IMR-90 (cell line): ENCODE measurements around the gene C14orf93. TPM values are rescaled to one million over a fixed set of nuclear protein-coding genes. Genes with fewer than 3 reads are reported as not detected.

Experiments used
- ATAC-seq: fragments of 200-7000 bp; cut with Tn5 transposase; 2 replicates; pipeline ENCODE4 v1.9.1; 2020; ENCODE audit warnings: low read depth, mild to moderate bottlenecking, moderate library complexity
- BruUV-seq: library from RNA; stranded (reverse); fragments of 400-500 nt; replicated peaks from 2 replicates; lab custom pipeline; 2021; lab: Mats Ljungman, UMichigan
- CTCF ChIA-PET: fragments of 300-600 bp; formaldehyde crosslinking; extraction: SDS; loops from one replicate; lab custom pipeline; 2021; ENCODE audit warnings: antibody characterized with exemption; lab: Yijun Ruan, JAX
- POLR2A ChIA-PET: fragments of 300-600 bp; sonication (Branson Sonifier 250); formaldehyde crosslinking; loops from one replicate; lab custom pipeline; 2022; ENCODE audit warnings: antibody characterized with exemption; ENCODE audit not compliant: unreplicated experiment; lab: Charles Lee
- DNase-seq: peaks from one replicate; pipeline ENCODE4 v3.0.0; 2013
- H2AFZ ChIP-seq: replicated peaks from 2 replicates; pipeline ENCODE3; 2013; ENCODE audit warnings: low read length, mild to moderate bottlenecking; ENCODE audit not compliant: poor library complexity
- H2AK5ac ChIP-seq: 2 replicates; pipeline ENCODE4 v1.6.1; 2013; ENCODE audit warnings: low read depth, low read length, inconsistent platforms
- H2AK9ac ChIP-seq: replicated peaks from 2 replicates; pipeline ENCODE3; 2013; ENCODE audit warnings: mild to moderate bottlenecking, low read depth, low read length, moderate library complexity; ENCODE audit not compliant: poor library complexity
- H2BK120ac ChIP-seq: 2 replicates; pipeline ENCODE4 v1.6.1; 2013; ENCODE audit warnings: low read depth, low read length, inconsistent platforms
- H2BK15ac ChIP-seq: 3 replicates; pipeline ENCODE4 v1.6.1; 2013; ENCODE audit warnings: low read depth, low read length, inconsistent platforms
- H2BK20ac ChIP-seq: 2 replicates; pipeline ENCODE4 v1.6.1; 2013; ENCODE audit warnings: low read depth, mild to moderate bottlenecking, inconsistent platforms, low read length, moderate library complexity
- H2BK5ac ChIP-seq: 2 replicates; pipeline ENCODE4 v1.6.1; 2013; ENCODE audit warnings: mild to moderate bottlenecking, low read depth, low read length, inconsistent platforms; ENCODE audit not compliant: poor library complexity, severe bottlenecking
- H3K14ac ChIP-seq: replicated peaks from 2 replicates; pipeline ENCODE4 v1.6.1; 2013; ENCODE audit warnings: low read depth, low read length, inconsistent platforms
- H3K18ac ChIP-seq: 2 replicates; pipeline ENCODE4 v1.6.1; 2013; ENCODE audit warnings: low read depth, low read length, control low read depth
- H3K23ac ChIP-seq: 2 replicates; pipeline ENCODE4 v1.6.1; 2013; ENCODE audit warnings: low read depth, low read length, inconsistent platforms
- H3K27ac ChIP-seq: 2 replicates; pipeline ENCODE4 v1.5.1; 2013; ENCODE audit warnings: mild to moderate bottlenecking, control low read depth, low read length; ENCODE audit not compliant: insufficient read depth
- H3K27me3 ChIP-seq: 2 replicates; pipeline ENCODE4 v1.6.1; 2013; ENCODE audit warnings: low read length; ENCODE audit not compliant: control insufficient read depth, insufficient read depth
- H3K36me3 ChIP-seq: 2 replicates; pipeline ENCODE4 v1.6.1; 2013; ENCODE audit warnings: low read length, mixed read lengths; ENCODE audit not compliant: control insufficient read depth, insufficient read depth
- H3K4ac ChIP-seq: 2 replicates; pipeline ENCODE4 v1.6.1; 2013; ENCODE audit warnings: low read depth, low read length, inconsistent platforms
- H3K4me1 ChIP-seq: 2 replicates; pipeline ENCODE4 v1.6.1; 2013; ENCODE audit warnings: low read length, mixed read lengths; ENCODE audit not compliant: control insufficient read depth, insufficient read depth
- H3K4me2 ChIP-seq: 2 replicates; pipeline ENCODE4 v1.6.1; 2013; ENCODE audit warnings: low read depth, mild to moderate bottlenecking, control low read depth, low read length, moderate library complexity
- H3K4me3 ChIP-seq: 2 replicates; pipeline ENCODE4 v1.5.1; 2013; ENCODE audit warnings: low read depth, mild to moderate bottlenecking, control low read depth, low read length, moderate library complexity; ENCODE audit not compliant: insufficient read depth
- H3K56ac ChIP-seq: 2 replicates; pipeline ENCODE4 v1.6.1; 2013; ENCODE audit warnings: low read length, inconsistent platforms; ENCODE audit not compliant: insufficient read depth; ENCODE audit errors: extremely low read depth
- H3K79me1 ChIP-seq, 2 experiments: 2 replicates each; pipeline ENCODE4 v1.6.1; 2013; ENCODE audit warnings: low read length in 2 of 2, inconsistent platforms in 1 of 2, low read depth in 1 of 2
- H3K9ac ChIP-seq: 2 replicates; pipeline ENCODE4 v1.6.1; 2013; ENCODE audit warnings: low read depth, low read length, control low read depth
- H3K9me1 ChIP-seq: 2 replicates; pipeline ENCODE4 v1.6.1; 2013; ENCODE audit warnings: low read length, inconsistent platforms; ENCODE audit not compliant: insufficient read depth
- H3K9me3 ChIP-seq: 2 replicates; pipeline ENCODE4 v1.6.1; 2013; ENCODE audit warnings: low read length; ENCODE audit not compliant: control insufficient read depth, insufficient read depth
- H4K20me1 ChIP-seq: 2 replicates; pipeline ENCODE4 v1.6.1; 2013; ENCODE audit warnings: low read length, inconsistent platforms; ENCODE audit not compliant: insufficient read depth
- H4K5ac ChIP-seq: 2 replicates; pipeline ENCODE4 v1.6.1; 2013; ENCODE audit warnings: mild to moderate bottlenecking, low read depth, low read length, control low read depth
- H4K8ac ChIP-seq, 2 experiments: 2 replicates each; pipeline ENCODE4 v1.6.1; 2013; ENCODE audit warnings: low read depth in 2 of 2, low read length in 2 of 2, control low read depth in 1 of 2, inconsistent platforms in 1 of 2
- H4K91ac ChIP-seq: 2 replicates; pipeline ENCODE4 v1.6.1; 2013; ENCODE audit warnings: low read depth, low read length, inconsistent platforms; ENCODE audit not compliant: insufficient read depth
- CEBPB ChIP-seq: IDR thresholded peaks from 2 replicates; pipeline ENCODE4 v1.6.1; 2012; ENCODE audit warnings: low read depth, low read length, improper control_type of control experiment
- CHD1 ChIP-seq: IDR thresholded peaks from 2 replicates; pipeline ENCODE4 v1.6.1; 2012; ENCODE audit warnings: low read depth, low read length, improper control_type of control experiment
- CTCF ChIP-seq: conservative IDR thresholded peaks from 2 replicates; pipeline ENCODE4 v1.5.1; 2012; ENCODE audit warnings: mild to moderate bottlenecking, low read depth, low read length, improper control_type of control experiment
- FOS ChIP-seq: fragments of 150-350 bp; IDR thresholded peaks from 2 replicates; pipeline ENCODE4 v1.6.1; 2016; ENCODE audit warnings: low read depth, low read length
- MAFK ChIP-seq: IDR thresholded peaks from 2 replicates; pipeline ENCODE4 v1.6.1; 2012; ENCODE audit warnings: low read depth, low read length, improper control_type of control experiment
- MAZ ChIP-seq: IDR thresholded peaks from 2 replicates; pipeline ENCODE4 v1.6.1; 2012; ENCODE audit warnings: low read depth, mild to moderate bottlenecking, low read length, improper control_type of control experiment, moderate library complexity, borderline replicate concordance
- MXI1 ChIP-seq: IDR thresholded peaks from 2 replicates; pipeline ENCODE4 v1.6.1; 2012; ENCODE audit warnings: low read depth, mild to moderate bottlenecking, low read length, moderate library complexity, borderline replicate concordance
- RAD21 ChIP-seq: IDR thresholded peaks from 2 replicates; pipeline ENCODE4 v1.6.1; 2012; ENCODE audit warnings: low read length, improper control_type of control experiment
- RCOR1 ChIP-seq: IDR thresholded peaks from 2 replicates; pipeline ENCODE4 v1.6.1; 2012; ENCODE audit warnings: mild to moderate bottlenecking, low read length, improper control_type of control experiment; ENCODE audit not compliant: insufficient replicate concordance
- SMC3 ChIP-seq: fragments of 150-350 bp; IDR thresholded peaks from 2 replicates; pipeline ENCODE4 v1.6.1; 2016; ENCODE audit warnings: low read depth, mild to moderate bottlenecking, antibody characterized with exemption, low read length, moderate library complexity
- USF2 ChIP-seq: fragments of 150-350 bp; IDR thresholded peaks from 2 replicates; pipeline ENCODE4 v1.6.1; 2017; ENCODE audit warnings: mild to moderate bottlenecking, antibody characterized with exemption, low read length, low read depth
- WGBS, 2 experiments: methylation state at CpG; one replicate each; pipeline versions ENCODE4 v1.1.5 to v1.1.7; 2013; ENCODE audit warnings: missing lambda C conversion rate in 2 of 2; ENCODE audit not compliant: insufficient read length in 1 of 2; ENCODE audit errors: extremely low coverage in 2 of 2; 5-methylcytosine and 5-hydroxymethylcytosine counted together
- dilution Hi-C: fragments of 300-500 bp; cut with HindIII; formaldehyde crosslinking; loops from one replicate; pipeline ENCODE4 v1.14.3; 2018; ENCODE audit warnings: low sequenced_read_pairs; ENCODE audit not compliant: unreplicated experiment
- in situ Hi-C: fragments of 300-500 bp; cut with MboI; formaldehyde crosslinking; loops from 3 replicates; pipeline ENCODE4 v1.14.3; 2019; ENCODE audit warnings: low sequenced_read_pairs, inconsistent platforms, mixed read lengths
- intact Hi-C: fragments of 100-400 bp; cut with micrococcal nuclease; formaldehyde crosslinking; loops from 2 replicates; pipeline ENCODE4 v1.10.0; 2022
- polyA plus RNA-seq, 3 experiments: library from polyadenylated mRNA; depleted of rRNA; stranded (reverse); fragments of >200 nt; gene quantifications; 2 replicates each; pipeline ENCODE4 v1.2.3, GENCODE V29; 2012; ENCODE audit warnings: low replicate concordance in 1 of 3
- total RNA-seq: library from RNA; depleted of rRNA; stranded (reverse); fragments of >200 nt; gene quantifications from 2 replicates; pipeline ENCODE4 v1.2.3, GENCODE V29; 2012

The C14orf93 gene
- total and polyA plus RNA-seq, 2 of the 4 experiments (the other 2 are of a cell fraction): 5.4 to 5.7 TPM

- Histone ChIP-seq H4K20me1 (peaks cover 21% of the 10 kb centered on the region), H3K9me1 (peaks cover 5% of the 10 kb centered on the region; the same call in 1 of the 2 replicates), H3K4me1 (peaks cover 36% of the 10 kb centered on the region), H2AFZ (no peak overlapping the region), H3K56ac (peak overlapping the region; percentile 99), H3K79me1 (peaks cover 28 to 64% of the 10 kb centered on the region in 2 experiments), H3K14ac (peak overlapping the region; percentile 95), H3K36me3 (peaks cover 24% of the 10 kb centered on the region), H4K91ac (peak overlapping the region; percentile 96), H2BK15ac (peak overlapping the region; percentile 83), H3K18ac (peak overlapping the region; percentile 77), H3K4me3 (peak overlapping the region; percentile 87), H2AK5ac (peak overlapping the region; percentile 97), H3K4me2 (peak overlapping the region; percentile 92), H2AK9ac (peak overlapping the region; percentile 99), H3K4ac (peak overlapping the region; percentile 89), H2BK5ac (peak overlapping the region; percentile 86), H2BK20ac (peak overlapping the region; percentile 41), H4K5ac (peak overlapping the region; percentile 21; the same call in 1 of the 2 replicates), H3K9me3 (no peaks in the 10 kb centered on the region), H3K9ac (peak overlapping the region; percentile 90), H2BK120ac (peak overlapping the region; percentile 84), H3K27me3 (no peaks in the 10 kb centered on the region), H3K23ac (peak overlapping the region; percentile 96), H3K27ac (peak overlapping the region; percentile 81), H4K8ac (peak overlapping the region; percentile 87 to 89)
- ChIA-PET CTCF (no interaction called here), POLR2A (no interaction called here)
- intact Hi-C loops: loop anchor here (5.0 to 10.0 kb wide), 5 partner anchors 108 to 593 kb away; partner anchors contain the start of genes LRP10, MMP14 and SLC7A8
- TF ChIP-seq CEBPB (no peak), RAD21 (no peak), USF2 (no peak), SMC3 (no peak), FOS (no peak), MAZ (no peak), MAFK (no peak), CTCF (no peak), RCOR1 (no peak), CHD1 (no peak), MXI1 (no peak)
- no peak for ATAC-seq
- in situ Hi-C loops: no loop called here
- DNase-seq: no peak
- dilution Hi-C loops: no loop called here
- BruUV-seq: no TSS peak
- WGBS, 2 experiments: no CpG with 5 or more reads among the region's 8 CpGs
These were observed 30.1 kb downstream of the C14orf93 start for GRCh38 chr14:22979748-22980392.
